GM12892 (cell line): ENCODE data around the gene PLEKHM1.

Experiments
- POLR2A ChIP-seq: IDR thresholded peaks from 2 replicates; pipeline ENCODE4 v1.6.1; 2011; ENCODE audit warnings: low read depth, low read length, control low read depth
- POLR2AphosphoS5 ChIP-seq: IDR thresholded peaks from 2 replicates; pipeline ENCODE4 v1.6.1; 2011; ENCODE audit warnings: low read depth, low read length, control low read depth
- TAF1 ChIP-seq: IDR thresholded peaks from 2 replicates; pipeline ENCODE4 v1.6.1; 2011; ENCODE audit warnings: low read depth, mild to moderate bottlenecking, control low read depth, low read length, borderline replicate concordance

DNA sequence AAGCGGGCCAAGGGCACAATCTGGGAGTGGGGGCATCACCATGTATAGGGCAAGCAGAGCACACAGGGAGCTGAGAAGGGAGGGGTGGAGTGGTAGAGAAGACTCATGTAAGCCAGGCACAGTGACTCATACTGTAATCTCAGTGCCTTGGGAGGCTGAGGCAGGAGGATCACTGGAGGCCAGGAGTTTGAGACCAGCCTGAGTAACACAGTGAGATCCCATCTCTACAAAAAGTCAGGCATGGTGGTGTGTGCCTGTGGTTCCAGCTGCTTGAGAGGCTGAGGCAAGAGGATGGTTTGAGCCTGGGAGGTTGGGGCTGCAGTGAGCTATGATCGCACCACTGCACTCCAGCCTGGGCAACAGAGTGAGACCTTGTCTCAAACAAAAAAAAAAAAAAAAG lies 98.6 kb downstream of the PLEKHM1 start:
- no peak for TF ChIP-seq POLR2AphosphoS5
- no peak for TF ChIP-seq POLR2A
- no peak for TF ChIP-seq TAF1
